OCI-LY3 (cell line): ENCODE results near the gene DMRT1.

Experiments used
- EZH2phosphoT487 ChIP-seq: fragments of 200-600 bp; shearing (Covaris generic); IDR thresholded peaks from 2 replicates; pipeline ENCODE4 v1.6.1; 2018; ENCODE audit warnings: antibody characterized with exemption, mixed run types, low read depth
- TF ChIP-seq, protein P1 (sequence below): fragments of 200-600, 300-600 bp; sonication (generic); IDR thresholded peaks from 2 replicates; pipeline ENCODE4 v1.5.1; 2014; ENCODE audit warnings: antibody characterized with exemption, low read length, low read depth

DNA sequence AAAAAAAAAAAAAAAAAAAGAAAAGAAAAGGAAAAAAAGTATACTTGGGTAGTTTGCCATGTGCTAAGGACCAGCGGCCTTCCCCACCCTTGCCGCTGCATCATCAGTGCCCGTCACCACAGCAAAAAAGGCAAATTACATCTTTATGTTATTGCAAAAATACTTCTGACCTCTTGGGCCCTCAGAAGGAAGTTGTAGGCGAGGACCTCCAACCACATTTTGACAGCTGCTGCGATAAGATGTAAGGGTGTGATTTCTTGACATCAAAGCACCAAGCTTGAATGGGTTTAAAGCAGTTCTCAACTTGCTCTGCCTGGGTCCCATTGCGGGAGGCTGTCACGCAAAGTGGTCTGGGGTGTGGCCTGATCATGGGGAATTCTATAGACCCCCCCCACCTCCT lies 39.2 kb downstream of the DMRT1 start:
- TF ChIP-seq, protein P1, sequence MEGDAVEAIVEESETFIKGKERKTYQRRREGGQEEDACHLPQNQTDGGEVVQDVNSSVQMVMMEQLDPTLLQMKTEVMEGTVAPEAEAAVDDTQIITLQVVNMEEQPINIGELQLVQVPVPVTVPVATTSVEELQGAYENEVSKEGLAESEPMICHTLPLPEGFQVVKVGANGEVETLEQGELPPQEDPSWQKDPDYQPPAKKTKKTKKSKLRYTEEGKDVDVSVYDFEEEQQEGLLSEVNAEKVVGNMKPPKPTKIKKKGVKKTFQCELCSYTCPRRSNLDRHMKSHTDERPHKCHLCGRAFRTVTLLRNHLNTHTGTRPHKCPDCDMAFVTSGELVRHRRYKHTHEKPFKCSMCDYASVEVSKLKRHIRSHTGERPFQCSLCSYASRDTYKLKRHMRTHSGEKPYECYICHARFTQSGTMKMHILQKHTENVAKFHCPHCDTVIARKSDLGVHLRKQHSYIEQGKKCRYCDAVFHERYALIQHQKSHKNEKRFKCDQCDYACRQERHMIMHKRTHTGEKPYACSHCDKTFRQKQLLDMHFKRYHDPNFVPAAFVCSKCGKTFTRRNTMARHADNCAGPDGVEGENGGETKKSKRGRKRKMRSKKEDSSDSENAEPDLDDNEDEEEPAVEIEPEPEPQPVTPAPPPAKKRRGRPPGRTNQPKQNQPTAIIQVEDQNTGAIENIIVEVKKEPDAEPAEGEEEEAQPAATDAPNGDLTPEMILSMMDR: no peak
- TF ChIP-seq EZH2phosphoT487: no peak
